Measurements from ENCODE around the gene MIF4GD. TPM values are rescaled to one million over a fixed set of nuclear protein-coding genes. Genes with fewer than 3 reads are reported as not detected.

Gene MIF4GD
- total and polyA plus RNA-seq, 2 of the 4 experiments (the other 2 are of a cell fraction), result 4.1 to 6.9 TPM

GRCh38 chr17:75260641-75261335, 10.2 kb downstream of the MIF4GD start:
- H2AFZ ChIP-seq (replicated peaks; ENCODE audit: low read length, poor library complexity), result peak overlapping the region; percentile 94
- ATAC-seq (ENCODE audit: low read depth) (peak; percentile 26), DNase-seq (peak; percentile 24)
- intact Hi-C loops (cut with micrococcal nuclease) (no loop called here), in situ Hi-C loops (cut with MboI; ENCODE audit: low sequenced_read_pairs) (no loop called here), dilution Hi-C loops (cut with HindIII; ENCODE audit: low sequenced_read_pairs, unreplicated experiment) (no loop called here)
- no peak overlapping the region; the same call in 1 of the 2 replicates for H3K18ac ChIP-seq (ENCODE audit: low read depth, low read length)
- H2BK5ac ChIP-seq (ENCODE audit: low read depth, low read length, poor library complexity, severe bottlenecking), result peak overlapping the region; percentile 81
- ChIA-PET POLR2A (ENCODE audit: unreplicated experiment) (interaction anchor here (0.6 kb wide), 1 partner anchor 56 kb away, joined by 7 read pairs; no protein-coding TSS in a partner anchor), CTCF (interaction anchor here (1.2 to 3.2 kb wide), 2 partner anchors 11 to 147 kb away, joined by 5 to 18 read pairs; partner anchors contain the start of gene MIF4GD)
- peak overlapping the region; percentile 95 for H3K23ac ChIP-seq (ENCODE audit: low read depth, low read length)
- peaks cover 7% of the 10 kb centered on the region for H3K9me1 ChIP-seq (ENCODE audit: insufficient read depth, low read length)
- H2BK20ac ChIP-seq (ENCODE audit: low read depth, low read length), result 0 out of 2 replicates have a peak overlapping the region, but pooled peaks have one; percentile 27
- peaks cover 3% of the 10 kb centered on the region for H3K4me1 ChIP-seq (ENCODE audit: control insufficient read depth, insufficient read depth, low read length)
- H4K20me1 ChIP-seq (ENCODE audit: insufficient read depth, low read length), result peaks cover 22% of the 10 kb centered on the region; the same call in 1 of the 2 replicates
- H4K5ac ChIP-seq (ENCODE audit: low read depth, low read length), result peak overlapping the region; percentile 25; the same call in 1 of the 2 replicates
- H3K56ac ChIP-seq (ENCODE audit: extremely low read depth, insufficient read depth, low read length), result peak overlapping the region; percentile 13; the same call in 1 of the 2 replicates
- peaks cover 14% of the 10 kb centered on the region for H3K36me3 ChIP-seq (ENCODE audit: control insufficient read depth, insufficient read depth, low read length)
- 0% methylated on average over 14 of the region's 31 CpGs; no CpG with 5 or more reads in 1 of the 2 experiments for WGBS, 2 experiments (ENCODE audit: extremely low coverage in 2 of 2, insufficient read length in 1 of 2)
- H2BK120ac ChIP-seq (ENCODE audit: low read depth, low read length), result 0 out of 2 replicates have a peak overlapping the region, but pooled peaks have one; percentile 56
- peak overlapping the region; percentile 93 for H3K27ac ChIP-seq (ENCODE audit: insufficient read depth, low read length)
- peak overlapping the region; percentile 80 for H3K4ac ChIP-seq (ENCODE audit: low read depth, low read length)
- no peak overlapping the region for H2BK15ac ChIP-seq (ENCODE audit: low read depth, low read length)
- peak overlapping the region; percentile 13; the same call in 1 of the 2 replicates for H2AK5ac ChIP-seq (ENCODE audit: low read depth, low read length)
- H3K9ac ChIP-seq (ENCODE audit: low read depth, low read length), result peak overlapping the region; percentile 91
- peak overlapping the region; percentile 91 for H3K4me3 ChIP-seq (ENCODE audit: insufficient read depth, low read depth, low read length)
- peak overlapping the region; percentile 94 for H2AK9ac ChIP-seq (replicated peaks; ENCODE audit: low read depth, low read length, poor library complexity)
- H3K9me3 ChIP-seq (ENCODE audit: control insufficient read depth, insufficient read depth, low read length), result no peaks in the 10 kb centered on the region
- no TSS peak for BruUV-seq (replicated peaks)
- no peaks in the 10 kb centered on the region for H3K27me3 ChIP-seq (ENCODE audit: control insufficient read depth, insufficient read depth, low read length)
- peak overlapping the region; percentile 12; the same call in 1 of the 2 replicates for H4K91ac ChIP-seq (ENCODE audit: insufficient read depth, low read depth, low read length)
- TF ChIP-seq USF2 (IDR thresholded peaks at IDR 0.05; ENCODE audit: low read depth, low read length) (no peak), CEBPB (IDR thresholded peaks at IDR 0.05; ENCODE audit: low read depth, low read length) (peak; percentile 10; the same call in 1 of the 2 replicates), SMC3 (IDR thresholded peaks at IDR 0.05; ENCODE audit: low read depth, low read length) (no peak), RCOR1 (IDR thresholded peaks at IDR 0.05; ENCODE audit: insufficient replicate concordance, low read length) (no peak), MAZ (IDR thresholded peaks at IDR 0.05; ENCODE audit: borderline replicate concordance, low read depth, low read length) (no peak), RFX5 (IDR thresholded peaks at IDR 0.05; ENCODE audit: low read depth, low read length) (no peak), FOS (IDR thresholded peaks at IDR 0.05; ENCODE audit: low read depth, low read length) (no peak), MAFK (IDR thresholded peaks at IDR 0.05; ENCODE audit: low read depth, low read length) (no peak), BHLHE40 (IDR thresholded peaks at IDR 0.05; ENCODE audit: low read depth, low read length) (no peak), RAD21 (IDR thresholded peaks at IDR 0.05; ENCODE audit: low read length) (0 out of 2 replicates have a peak, but pooled peaks have one; percentile 3)
- TF ChIP-seq, protein P1, sequence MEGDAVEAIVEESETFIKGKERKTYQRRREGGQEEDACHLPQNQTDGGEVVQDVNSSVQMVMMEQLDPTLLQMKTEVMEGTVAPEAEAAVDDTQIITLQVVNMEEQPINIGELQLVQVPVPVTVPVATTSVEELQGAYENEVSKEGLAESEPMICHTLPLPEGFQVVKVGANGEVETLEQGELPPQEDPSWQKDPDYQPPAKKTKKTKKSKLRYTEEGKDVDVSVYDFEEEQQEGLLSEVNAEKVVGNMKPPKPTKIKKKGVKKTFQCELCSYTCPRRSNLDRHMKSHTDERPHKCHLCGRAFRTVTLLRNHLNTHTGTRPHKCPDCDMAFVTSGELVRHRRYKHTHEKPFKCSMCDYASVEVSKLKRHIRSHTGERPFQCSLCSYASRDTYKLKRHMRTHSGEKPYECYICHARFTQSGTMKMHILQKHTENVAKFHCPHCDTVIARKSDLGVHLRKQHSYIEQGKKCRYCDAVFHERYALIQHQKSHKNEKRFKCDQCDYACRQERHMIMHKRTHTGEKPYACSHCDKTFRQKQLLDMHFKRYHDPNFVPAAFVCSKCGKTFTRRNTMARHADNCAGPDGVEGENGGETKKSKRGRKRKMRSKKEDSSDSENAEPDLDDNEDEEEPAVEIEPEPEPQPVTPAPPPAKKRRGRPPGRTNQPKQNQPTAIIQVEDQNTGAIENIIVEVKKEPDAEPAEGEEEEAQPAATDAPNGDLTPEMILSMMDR (conservative IDR thresholded peaks at IDR 0.05; ENCODE audit: low read depth, low read length), result no peak
- peaks cover 37 to 48% of the 10 kb centered on the region in 2 experiments for H3K79me1 ChIP-seq (ENCODE audit: low read depth in 1 of 2, low read length in 2 of 2)
- H4K8ac ChIP-seq (ENCODE audit: low read depth in 2 of 2, low read length in 2 of 2), result peak overlapping the region; percentile 88 to 97; a peak in 2 of 4 replicates
- peak overlapping the region; percentile 98 for H3K4me2 ChIP-seq (ENCODE audit: low read depth, low read length)
- peak overlapping the region; percentile 83 for H3K14ac ChIP-seq (replicated peaks; ENCODE audit: low read depth, low read length)

Data from IMR-90 (cell line).